PC-9 (cell line): ENCODE data around the gene PROK2.

ENCODE experiments used
- EZH2 ChIP-seq: fragments of 200-600 bp; sonication (generic); IDR thresholded peaks from 2 replicates; pipeline ENCODE4 v1.8.0; 2017; ENCODE audit warnings: antibody characterized with exemption, low read depth
- TF ChIP-seq, protein P1 (sequence below): fragments of 200-600 bp; sonication (generic); conservative IDR thresholded peaks from 2 replicates; pipeline ENCODE4 v1.6.1; 2017; ENCODE audit warnings: mixed run types, antibody characterized with exemption, mild to moderate bottlenecking, moderate library complexity

- TF ChIP-seq, protein P1, sequence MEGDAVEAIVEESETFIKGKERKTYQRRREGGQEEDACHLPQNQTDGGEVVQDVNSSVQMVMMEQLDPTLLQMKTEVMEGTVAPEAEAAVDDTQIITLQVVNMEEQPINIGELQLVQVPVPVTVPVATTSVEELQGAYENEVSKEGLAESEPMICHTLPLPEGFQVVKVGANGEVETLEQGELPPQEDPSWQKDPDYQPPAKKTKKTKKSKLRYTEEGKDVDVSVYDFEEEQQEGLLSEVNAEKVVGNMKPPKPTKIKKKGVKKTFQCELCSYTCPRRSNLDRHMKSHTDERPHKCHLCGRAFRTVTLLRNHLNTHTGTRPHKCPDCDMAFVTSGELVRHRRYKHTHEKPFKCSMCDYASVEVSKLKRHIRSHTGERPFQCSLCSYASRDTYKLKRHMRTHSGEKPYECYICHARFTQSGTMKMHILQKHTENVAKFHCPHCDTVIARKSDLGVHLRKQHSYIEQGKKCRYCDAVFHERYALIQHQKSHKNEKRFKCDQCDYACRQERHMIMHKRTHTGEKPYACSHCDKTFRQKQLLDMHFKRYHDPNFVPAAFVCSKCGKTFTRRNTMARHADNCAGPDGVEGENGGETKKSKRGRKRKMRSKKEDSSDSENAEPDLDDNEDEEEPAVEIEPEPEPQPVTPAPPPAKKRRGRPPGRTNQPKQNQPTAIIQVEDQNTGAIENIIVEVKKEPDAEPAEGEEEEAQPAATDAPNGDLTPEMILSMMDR = no peak
- TF ChIP-seq EZH2 = no peak
Observed at GRCh38 chr3:71805199-71805598, 20.3 kb upstream of the PROK2 start.
